GM21825 (cell line): ENCODE data around the gene SDHAF1.
"Not testable (repeated sequence)": the region's sequence is repeated elsewhere in the genome, so short reads cannot be mapped to it uniquely, and the experiment has no call there.

Experiments used
- ATAC-seq: cut with Tn5 transposase; IDR thresholded peaks from one replicate; pipeline ENCODE4 v1.9.1; 2021; ENCODE audit warnings: mild to moderate bottlenecking, moderate library complexity; ENCODE audit not compliant: unreplicated experiment

SDHAF1 gene

DNA sequence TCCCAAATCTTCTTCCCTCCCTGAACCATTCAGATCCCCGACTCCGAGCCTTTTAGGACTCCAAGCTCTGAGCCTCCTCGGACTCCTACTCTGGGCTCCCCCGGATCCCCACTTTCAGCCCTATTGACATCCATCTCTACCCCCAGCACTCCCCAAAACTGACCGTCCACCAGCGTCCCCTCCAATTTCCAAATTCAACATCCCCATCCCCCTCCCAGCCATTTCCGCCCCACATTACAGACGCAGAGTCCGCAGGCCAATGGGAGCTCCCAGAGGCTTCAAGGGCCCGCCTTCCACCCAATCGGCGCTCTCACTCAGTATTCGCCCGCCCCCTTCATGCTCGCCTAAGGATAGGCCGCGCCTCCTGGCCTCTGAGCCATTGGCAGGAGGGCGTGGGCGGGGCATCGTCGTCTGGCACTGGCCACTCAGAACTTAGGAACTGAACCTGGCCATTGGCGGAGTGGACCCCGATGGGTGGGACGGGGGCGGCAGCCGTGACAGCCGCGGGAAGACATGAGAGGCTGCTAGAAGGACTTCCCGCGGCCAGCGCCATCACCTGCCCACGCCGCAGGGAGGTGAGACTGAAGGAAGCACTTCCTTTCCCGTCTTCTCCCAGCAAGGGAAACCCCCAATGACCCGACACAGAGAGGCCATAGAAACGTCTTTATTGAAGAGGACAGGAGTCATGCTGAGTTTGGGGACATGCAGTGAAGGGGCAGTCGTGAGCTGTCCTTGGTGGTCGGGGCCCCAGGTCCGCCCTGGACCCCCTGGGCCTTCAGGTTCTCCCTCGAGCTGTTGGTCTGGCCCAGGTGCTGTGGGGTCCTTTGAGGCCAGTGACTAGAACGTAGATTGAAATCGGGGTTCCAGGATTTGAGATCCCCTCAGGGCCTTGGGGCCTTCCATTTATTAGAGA, 19.3 kb downstream of the SDHAF1 start, which contains the start of gene ALKBH6:
Gene ALKBH6, minus strand, starts transcription at position 202 of the 913 bp plus-strand sequence. CDS start 816 bp downstream, outside the sequence.
- peak; percentile 89 for ATAC-seq

DNA sequence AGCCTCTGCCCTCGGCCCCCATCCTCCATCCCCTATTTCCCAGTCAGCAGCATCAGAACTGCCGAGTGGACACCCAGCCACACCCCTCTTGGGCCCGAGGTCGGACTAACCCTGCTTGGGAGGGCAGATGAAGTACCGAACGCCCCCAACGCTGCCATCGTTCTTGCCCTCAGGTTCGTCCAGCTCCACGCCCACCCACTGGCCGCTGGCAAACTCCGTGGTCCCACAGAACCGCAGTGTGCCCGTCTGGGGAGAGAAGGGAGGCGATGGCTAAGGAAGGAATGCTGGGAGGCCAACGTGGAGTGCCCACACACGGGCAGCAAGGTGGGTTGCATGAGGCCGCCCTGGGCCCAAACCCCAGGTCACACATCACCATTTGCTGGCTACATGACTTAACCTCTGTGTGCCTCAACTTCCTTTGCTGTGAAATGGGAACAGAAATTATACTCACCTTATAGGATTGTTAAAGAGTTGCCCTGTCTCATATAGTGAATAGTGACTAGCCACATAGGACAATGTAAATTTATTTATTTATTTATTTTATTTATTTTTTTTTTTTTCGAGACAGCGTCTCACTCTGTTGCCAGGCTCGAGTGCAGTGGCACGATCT, 24.2 kb downstream of the SDHAF1 start:
- ATAC-seq: no peak

DNA sequence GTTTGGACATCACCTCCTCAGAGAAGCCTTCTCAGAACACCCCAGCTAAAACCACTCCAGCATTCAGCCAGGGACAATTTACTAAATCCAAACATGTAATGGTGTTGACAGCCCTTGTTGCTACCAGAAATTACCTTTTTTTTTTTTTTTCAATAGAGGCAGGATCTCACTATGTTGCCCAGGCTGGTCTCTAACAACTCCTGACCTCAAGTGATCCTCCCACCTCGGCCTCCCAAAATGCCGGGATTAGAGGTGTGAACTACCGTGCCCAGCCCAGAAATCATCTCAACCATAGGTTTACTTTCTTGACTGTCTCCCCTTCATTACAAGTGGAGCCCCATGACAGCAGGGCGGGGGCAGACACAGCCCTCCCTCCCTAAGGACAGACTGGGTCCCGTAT, 28.4 kb downstream of the SDHAF1 start:
- ATAC-seq: no peak

DNA sequence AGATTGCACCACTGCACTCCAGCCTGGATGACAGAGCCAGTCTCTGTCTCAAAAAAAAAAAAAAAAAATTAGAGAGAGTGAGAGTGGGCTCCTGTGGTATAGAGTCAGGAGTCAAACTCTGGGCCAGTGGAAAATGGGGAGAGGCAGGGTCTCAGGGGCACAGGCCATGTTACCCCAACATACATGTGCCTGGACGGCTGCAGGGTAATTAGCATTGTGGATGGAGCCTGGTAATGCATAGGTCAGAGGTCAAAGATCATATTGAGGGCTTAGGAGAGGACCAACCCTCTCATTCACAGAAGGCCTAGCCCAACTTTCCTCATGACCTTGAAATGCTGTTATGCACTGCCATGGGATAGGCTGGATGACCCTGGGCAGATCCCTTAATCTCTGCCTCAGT, 30.6 kb downstream of the SDHAF1 start:
- ATAC-seq: no peak

DNA sequence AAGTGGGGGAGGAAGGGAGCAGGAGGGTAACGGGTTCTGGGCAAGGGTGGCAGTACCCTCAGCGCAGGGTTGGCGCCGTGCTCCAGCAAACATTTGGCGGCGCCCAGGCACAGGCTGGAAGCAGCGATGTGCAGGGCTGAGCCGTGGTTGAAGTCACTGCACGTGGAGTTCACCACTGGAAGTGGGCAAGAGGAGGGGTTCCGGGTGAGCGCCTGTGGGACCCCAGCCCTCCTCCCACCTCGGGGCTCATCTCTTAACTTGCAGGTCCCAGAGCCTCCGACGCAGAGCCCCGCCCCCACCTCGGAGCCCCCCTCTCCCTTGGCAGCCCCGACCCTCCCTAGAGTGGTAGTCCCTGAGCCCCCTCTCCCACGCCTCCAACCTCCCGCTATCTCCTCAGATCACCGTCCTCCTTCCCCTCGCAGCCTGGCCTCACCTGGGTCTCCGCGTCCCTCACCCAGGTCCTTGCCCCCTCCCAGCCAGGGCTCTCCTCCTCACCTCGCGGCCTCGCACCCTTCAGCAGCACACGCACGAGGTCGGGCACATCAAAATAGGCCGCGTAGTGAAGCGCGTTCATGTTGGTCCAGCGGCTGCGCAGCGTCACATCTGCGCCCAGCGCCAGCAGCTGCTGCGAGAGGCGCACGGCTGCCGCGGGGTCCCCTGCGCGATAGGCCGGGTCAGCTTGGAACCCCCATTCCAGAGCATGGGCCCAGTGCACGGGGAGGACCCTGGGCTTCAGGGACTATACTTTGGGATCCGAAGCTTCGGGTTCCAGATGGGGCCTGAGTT, 31.3 kb downstream of the SDHAF1 start:
- no peak for ATAC-seq

DNA sequence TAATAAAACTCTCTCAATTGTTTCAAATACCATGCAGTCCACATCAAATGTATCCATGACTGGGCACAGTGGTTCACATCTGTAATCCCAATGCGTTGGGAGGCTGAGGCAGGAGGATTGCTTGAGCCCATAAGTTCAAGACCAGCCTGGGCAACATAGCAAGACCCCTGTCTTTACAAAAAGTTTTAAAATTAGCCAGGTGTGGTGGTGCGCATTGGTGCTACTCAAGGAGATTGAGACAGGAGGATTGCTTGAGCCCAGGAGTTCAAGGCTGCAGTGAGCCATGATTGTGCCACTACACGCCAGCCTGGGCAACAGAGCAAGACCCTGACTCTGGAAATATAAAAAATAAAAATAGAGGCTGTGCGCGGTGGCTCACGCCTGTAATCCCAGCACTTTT, 32.7 kb downstream of the SDHAF1 start:
- ATAC-seq: no peak

DNA sequence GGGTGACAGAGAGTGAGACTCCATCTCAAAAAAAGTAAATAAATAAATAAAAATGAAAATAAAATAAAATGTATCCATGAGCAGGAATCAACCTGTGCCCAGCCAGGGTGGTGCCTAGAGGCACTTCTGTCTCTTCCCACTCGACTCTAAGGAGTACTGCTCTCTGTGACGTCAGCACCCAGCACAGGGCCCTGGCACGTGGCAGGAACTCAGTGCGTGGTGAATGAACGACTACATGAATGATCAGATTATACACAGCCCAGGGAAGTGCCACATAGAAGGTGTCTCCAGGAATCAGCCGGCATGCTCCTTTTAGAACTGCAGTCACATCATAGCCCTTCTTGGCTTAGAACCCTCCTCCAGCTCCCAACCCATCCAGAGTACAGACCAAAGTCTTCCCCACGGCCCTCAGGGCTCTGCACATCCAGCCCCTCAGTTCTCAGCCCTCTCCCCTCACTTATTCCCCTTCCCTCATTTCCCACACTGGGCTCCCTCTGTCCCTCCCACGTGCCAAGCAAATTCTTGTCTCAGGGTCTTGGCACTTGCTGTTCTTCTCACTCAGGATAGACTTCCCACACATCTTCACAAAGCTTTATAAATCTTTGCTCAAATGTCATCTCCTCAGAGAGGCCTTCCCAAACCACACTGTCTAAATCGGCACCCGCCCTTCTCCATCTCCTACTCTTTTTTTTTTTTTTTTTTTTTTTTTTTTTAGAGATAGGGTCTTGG, 33.5 kb downstream of the SDHAF1 start:
- ATAC-seq: no peak

DNA sequence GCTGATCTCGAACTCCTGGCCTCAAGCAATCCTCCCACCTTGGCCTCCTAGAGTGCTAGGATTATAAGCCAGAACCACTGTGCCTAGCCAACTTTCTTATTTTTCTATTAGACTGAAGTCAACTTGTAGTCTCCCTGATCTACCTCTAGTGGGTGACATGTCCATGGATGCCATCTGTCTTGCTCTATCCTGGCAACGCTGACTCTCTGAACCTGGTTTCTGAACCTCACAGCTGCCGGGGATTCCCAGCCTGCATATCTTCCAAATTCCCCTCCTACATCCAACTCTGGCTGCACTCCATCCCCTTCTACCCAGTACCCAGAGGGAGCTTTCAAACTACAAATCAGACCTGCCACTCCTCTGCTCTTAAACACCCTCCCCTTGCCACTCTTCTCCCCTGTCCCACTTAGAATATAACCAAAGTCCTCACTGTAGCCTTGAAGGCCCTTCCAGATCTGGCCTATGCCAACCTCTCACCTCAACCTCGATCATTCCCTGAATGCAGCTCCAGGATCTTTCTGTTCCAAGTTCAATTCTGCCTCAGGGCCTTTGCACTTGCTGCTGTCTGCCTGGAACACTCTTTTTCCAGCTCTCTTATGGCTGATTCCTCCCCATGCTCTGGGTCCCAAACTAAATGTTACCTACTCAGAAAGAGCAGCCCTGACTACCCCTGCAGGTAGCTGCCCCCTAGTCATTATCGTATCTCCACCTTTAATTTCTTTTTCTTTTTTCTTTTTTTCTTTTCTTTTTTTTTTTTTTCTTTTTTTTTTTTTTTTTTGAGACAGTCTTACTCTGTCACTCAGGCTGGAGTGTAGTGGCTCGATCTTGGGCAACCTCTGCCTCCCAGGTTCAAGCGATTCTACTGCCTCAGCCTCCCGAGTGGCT, 35.5 kb downstream of the SDHAF1 start:
- ATAC-seq: no peak

DNA sequence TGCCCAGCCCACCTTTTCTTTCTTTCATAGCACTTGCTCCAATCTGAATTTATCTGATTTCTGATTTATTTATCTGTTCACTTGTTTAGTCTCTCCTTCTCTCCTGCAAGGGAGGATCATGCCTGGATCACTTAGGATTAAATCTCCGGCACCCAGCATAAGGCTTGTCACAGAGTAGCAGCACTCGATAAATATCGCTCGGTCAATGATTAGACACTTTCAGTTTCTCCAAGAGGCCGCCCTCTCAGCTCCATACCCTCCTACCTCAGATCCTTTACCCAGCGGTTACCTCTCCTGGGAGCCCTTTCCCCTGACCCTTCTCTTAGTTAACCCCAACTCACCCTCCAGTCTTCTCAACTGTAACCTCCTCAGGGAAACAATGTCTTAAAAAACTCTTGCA, 36.3 kb downstream of the SDHAF1 start:
- ATAC-seq: no peak

DNA sequence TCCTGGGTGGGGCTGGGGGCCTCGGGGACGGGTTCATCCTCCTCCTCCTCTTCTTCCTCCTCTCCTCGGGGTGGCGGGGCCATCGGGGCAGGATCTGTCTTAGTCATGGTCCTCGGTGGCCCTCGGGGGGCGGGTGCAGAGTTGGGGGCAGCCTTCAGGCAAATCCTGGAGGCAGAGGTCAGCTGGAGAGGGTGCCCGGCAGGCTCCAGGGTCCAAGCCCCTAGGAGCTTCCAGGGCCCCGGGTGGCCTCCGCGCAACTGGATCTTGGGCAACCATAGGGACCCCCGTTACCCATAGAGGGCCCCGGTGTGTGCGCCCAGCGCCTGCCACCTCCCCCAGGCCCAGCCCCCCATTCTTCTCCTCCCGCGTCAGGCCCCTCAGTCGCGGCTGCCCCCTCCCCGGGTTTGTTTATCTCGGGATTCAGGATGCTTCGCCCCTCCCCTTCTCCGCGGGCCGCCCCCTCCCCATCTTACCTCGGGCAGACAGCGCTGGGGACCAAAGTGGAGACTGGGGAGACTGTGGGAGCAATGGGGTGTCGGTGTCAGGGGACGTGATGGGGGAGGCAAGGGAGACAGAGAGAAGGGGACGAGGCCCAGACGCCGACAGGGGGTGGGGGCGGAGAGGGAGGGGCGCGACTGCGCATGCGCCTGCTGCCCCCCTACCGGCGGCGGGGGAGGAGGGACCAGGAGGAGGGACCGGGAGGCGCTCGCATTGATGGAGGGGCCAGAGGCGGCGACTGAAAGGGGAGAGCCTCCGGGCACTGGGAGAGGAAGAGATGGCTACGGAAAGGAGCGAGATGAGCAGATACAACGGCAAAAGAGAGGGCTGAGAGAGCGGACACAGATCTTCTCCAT, 37.5 kb downstream of the SDHAF1 start, which contains the start of gene CLIP3:
Gene CLIP3, minus strand, starts transcription at position 623 of the 854 bp plus-strand sequence. Its CDS starts 516 bp downstream, at position 107.
- no peak for ATAC-seq

DNA sequence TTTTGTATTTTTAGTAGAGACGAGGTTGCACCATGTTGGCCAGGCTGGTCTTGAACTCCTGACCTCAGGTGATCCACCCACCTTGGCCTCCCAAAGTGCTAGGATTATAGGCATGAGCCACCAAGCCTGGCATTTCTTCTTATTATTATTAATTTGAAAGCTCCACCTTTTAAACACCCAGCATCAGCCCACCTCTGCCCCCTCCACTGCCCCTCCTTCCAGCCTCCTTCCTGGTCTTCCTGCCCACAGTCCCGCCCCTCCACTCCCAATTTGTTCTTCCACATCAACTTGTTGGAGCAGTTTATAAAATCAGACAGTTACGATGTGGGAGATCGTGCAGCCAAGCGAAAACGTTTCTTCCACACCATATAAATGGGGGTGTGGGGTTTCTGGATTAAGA, 45.5 kb downstream of the SDHAF1 start:
- ATAC-seq: no peak

DNA sequence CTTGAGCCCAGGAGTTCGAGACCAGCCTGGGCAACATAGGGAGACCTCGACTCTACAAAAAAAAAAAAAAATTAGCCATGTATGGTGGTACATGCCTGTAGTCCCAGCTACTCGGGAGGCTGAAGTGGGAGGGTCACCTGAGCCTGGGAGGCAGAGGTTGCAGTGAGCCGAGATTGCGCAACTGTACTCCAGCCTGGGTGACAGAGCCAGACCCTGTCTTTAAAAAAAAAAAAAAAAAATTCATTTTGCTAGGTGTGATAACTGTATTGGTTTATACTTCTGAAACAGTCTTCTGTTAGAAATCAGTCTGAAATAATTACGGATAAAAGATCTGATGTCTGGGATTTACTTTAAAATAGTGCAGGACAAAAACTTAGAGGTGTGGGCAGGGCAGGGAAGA, 46.1 kb downstream of the SDHAF1 start:
- not testable (repeated sequence) for ATAC-seq

DNA sequence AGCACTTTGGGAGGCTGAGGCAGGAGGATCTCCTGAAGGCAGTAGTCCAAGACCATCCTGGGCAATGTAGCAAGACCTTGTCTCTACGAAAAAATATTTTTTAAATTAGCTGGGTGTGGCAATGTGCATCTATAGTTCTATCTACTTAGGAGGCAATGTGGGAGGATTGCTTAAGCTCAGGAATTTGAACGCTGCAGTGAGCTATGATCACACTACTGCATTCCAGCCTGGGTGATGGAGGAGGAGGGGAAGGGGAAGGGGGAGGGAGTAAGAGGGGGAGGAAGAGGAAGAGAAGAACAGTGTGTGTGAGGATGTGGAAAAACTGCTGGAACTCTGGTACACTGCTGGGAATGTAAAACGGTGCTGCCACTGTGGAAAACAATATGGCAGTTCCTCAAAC, 46.8 kb downstream of the SDHAF1 start:
- no peak for ATAC-seq

DNA sequence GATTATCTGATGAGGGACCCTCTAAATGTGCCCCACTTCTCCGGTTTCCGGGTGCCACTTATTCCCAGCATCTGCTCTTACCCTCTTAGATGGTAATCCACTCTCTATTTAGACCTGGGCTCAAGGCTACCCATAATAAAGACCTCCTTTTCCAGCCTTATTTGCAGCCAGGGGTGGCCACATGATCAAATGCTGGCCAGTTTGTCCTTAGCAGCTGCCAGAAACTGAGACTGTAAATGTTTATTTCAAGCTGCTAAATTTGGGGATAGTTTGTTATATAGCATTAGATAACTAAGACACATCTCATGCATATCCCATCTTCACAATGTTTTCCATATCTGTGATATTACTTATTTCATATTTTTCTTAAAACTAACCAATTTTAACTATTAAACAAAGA, 49.0 kb downstream of the SDHAF1 start:
- no peak for ATAC-seq
